GM21529 (cell line): ENCODE measurements around the gene CFAP74.

Experiments used
- ATAC-seq: cut with Tn5 transposase; IDR thresholded peaks from one replicate; pipeline ENCODE4 v1.9.1; 2021; ENCODE audit not compliant: unreplicated experiment

Gene CFAP74

DNA sequence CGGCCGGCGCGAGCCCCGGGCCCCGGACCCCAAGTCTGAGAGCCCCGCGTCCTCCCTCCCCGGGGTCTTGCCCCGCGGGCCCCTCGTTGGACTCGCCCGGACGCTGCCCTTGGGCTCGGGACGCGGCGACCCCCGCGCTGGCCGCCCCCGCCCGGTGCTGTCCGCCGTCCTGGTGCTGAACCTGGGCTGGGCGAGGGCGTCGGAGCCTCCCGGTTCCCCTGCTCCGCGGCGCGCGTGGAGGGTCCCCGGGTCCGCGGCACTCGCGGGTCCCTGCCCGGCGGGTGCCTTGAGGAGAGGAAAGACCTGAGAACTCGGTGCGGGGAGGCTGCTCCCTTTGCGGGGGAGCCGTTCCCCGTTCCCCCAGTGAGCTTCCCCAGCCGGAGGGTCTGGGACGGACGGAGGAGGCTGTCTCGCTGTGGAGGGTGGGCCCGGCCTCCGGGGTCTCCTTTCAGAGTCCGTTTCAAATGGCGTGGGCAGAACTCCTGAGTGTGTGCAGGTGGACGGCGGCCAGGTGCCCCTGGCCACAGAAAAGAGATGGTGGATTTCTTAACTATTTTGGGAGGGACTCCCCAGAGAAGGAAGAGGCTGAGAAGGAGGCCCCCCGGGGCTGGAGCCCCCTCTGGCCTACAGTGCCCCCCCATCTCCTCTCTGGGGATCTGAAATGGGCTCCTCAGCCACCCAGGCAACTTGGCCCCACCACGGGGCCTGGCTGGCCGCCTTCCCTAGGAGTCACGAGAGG is 16.2 kb upstream of the CFAP74 start:
- ATAC-seq = no peak

DNA sequence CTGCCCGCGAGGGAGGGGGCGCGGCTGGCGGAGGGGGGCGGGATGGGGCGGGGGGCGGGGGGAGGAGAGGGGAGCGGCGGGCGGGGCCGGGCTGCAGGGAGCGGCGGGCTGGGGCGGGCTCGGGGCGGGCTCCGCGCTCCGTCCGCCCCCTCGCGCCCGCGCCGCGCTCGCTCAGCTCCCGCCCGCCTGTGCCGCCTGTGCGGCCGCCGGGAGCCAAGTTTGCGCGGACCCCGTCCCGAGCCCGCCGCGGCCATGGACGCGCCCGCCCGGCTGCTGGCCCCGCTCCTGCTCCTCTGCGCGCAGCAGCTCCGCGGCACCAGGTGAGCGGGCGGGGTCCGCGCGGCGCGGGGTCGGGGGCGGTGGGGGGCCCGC is 15.6 kb upstream of the CFAP74 start, which contains the start of gene GABRD:
GABRD (plus strand) TSS at position 174 of the 372 bp plus-strand sequence; CDS start at position 253, 79 bp downstream.
- ATAC-seq = no peak

DNA sequence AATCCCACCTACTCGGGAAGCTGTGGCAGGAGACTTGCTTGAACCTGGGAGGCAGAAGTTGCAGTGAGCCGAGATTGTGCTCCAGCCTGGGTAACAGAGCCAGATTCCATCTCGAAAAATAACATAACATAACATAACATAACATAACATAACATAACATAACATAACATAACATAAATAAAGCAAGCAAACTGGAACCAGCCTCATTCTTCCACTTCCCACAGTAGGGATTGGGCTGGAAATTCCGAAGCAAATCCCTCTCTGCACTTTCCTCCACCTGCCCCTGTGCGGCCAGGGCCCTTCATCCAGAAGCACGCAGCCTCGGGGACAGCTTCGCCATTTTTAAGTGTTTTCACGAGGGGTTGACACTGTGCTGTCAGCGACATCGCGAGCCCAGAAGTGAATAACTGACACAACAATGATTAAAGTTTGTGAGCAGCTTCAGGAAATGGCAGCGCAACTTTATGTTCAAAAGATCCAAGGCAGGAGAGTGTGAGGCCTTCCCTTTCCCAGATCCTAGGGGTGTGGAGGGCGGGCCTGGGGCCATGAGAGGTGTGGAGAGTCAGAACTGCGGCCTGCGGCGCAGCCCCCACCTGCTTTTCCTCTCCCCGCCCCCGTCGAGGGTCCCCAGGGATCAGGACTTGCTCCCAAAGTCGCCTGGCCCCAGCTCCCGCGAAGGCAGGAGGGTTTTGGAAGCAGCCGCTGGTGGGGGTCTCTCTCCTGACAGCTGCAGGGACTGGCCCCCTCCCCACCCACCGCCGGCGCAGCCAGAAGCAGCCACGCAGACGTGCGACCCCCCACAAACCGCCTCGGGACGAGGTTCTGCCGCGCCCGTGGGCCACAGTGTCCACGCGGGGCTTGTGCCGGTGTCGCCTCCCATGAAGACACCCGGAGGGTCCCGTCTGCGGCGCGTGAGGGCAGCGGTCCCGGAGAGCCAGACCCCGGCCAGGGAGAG is 14.9 kb upstream of the CFAP74 start:
- no peak for ATAC-seq

DNA sequence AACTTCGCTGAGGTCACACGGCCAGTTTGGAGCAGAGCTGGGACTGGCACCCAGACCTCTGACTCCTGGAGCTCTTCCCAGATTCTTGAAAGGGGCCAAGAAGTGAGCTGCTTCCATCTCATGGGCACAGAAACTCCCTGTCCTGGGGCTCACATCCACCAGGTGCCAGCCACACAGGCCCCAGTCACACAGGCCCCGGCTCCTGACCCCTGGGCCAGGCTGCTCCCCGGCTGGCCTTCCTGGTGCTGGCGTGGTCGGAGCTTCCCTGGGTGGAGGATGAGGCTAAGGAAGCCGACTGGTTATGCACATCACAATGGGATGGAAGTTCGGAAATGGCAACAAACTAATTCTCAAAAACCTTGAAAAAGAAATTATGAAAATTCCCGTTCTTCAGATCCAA is 12.5 kb upstream of the CFAP74 start:
- no peak for ATAC-seq

DNA sequence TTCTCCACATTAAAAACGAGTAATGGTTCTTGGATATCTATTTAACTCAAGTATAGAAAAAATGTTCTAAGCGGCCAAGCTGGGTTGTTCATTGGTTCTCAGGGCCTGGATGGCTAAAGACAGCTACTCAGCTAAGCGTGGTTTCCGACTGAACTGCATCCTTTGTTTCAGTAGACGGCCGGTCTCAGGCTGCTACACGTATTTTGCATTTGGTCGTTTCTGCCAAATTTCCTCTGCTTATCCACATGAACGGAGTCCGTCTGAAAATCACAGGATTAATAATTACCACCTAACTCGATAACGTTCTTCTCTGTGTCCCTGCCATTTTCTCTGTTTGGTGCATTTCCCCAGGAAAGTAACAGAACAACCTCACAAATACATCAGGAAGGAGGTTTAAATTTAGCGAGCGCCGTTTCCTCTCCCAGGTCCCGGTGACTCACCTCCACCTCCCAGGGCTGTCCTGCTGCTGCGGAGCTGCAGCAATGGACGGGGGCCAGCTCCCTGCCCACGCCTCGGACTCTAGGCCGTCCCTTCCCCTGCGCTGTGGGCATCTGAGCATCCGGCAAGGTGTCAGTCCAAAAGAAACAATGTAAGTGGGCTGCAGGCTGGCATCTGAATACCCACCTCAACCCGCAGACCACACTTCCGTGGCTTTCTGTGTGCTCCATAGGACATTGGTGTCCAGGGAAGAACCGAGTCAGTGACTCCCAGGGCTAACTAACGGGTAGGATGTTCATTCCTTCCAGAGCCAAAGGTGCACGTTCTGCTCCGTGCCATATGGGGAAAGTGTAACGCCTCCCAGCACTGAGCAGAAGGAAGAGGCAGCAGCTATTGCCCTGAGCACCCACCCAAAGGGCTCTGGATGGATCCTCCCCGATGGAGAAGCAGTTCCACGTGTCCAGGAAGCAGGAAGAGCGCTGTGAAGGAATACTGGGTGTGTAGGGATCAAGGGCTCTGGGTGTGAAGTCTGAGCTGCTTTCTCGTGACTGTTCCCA is 11.5 kb upstream of the CFAP74 start:
- ATAC-seq = no peak

DNA sequence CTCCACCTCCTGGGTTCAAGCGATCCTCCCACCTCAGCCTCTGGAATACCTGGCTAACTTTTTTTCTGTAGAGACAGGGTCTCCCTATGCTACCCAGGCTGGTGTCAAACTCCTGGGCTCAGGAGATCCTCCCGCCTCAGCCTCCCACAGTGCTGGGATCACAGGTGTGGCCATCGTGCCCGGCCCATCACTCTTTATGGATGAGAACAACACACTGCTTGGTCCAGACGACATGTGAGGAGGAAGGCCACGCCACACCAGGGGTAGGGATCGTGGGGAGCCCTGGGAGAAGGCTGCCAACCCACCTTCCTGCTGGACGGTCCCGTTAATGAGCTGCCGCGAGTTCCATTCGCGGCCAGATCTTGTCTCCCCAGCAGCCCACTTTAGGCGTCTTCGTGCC is 10.6 kb upstream of the CFAP74 start:
- no peak for ATAC-seq

DNA sequence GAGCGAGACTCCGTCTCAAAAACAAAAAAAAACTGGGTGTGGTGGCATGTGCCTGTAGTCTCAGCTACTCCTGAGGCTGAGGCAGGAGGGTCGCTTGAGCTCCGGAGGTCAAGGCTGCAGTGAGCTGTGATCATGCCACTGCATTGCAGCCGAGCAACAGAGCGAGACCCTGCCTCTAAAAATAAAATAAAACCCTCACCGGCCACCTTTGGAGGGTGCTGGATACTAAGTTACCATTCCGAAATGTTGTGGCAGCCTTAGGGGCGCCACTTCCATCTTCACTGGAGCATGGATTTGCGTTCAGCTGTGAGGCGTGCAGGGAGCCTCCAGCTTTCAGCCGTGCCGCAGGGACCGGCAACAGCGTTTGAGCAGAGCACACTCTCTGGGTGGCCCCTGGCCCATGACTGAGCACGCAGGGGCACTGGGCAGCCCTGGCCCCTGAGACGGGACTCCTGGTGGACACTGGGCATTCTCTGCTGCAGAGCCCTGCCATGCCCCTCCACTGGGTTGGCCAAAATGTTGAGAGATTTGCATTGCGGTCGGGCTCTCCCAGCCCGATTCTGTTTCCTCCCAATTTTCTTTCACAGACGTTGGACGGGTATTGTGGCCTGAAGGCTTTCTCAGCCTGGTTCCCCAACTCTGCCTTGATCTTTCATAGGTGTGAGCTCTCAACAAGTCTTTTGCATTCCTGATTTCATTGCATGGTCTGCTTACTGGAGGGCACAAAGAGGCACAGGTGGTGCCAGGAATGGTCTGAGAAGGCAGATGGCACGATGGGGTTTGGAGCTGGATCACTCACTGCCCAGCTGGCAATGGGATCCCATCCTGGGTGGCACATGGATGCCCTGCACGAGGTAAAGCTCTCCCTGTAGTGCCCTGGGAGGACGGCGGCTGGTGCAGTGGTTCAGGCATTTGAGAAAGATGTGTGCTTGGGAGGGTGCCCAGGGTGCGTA is 5.8 kb upstream of the CFAP74 start:
- ATAC-seq = no peak

DNA sequence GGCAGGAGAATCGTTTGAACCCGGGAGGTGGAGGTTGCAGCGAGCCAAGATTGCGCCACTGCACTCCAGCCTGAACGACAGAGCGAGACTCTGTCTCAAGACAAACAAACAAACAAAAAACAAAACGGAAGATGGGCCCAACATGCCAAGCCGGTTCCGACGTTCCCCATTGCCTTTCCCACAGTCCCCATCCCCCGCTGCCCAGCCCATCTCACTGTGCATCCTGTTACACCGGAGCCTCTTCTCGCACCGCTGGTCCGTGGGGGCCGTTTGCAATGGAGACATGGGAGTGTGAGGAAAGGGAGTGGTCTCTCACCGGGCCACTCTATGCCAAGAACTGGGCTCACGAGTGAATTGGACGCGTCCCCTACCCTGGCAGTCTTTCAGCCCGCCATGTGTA is 1.3 kb upstream of the CFAP74 start:
- no peak for ATAC-seq

DNA sequence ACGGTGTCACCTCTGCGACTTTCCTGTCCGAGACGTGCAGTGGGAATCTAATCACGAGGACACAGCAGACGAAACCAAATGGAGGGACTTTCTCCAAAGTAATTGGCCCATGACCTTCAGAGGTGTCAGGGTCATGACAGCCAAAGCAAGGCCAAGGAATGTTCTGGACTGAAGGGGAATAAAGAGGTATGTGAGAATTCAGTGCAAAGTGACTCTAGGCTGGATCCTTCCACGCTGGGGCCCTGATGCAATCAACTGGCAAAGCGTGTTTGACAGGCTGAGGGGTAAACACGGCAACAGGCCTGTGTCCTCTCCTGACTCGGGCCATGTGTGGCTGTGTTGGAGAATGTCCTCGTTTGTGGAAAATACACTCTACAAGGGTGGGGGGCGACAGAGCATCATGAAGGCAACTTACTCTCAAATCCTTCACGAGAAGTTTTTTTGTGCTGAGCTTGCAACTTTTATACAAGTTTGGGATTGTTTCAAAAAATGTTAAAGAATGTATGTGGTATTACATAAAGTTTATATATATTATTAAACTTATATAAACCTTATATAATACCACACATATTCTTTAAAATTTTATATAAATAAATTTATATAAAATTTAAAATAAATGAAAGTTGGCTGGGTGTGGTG is 1.7 kb downstream of the CFAP74 start:
- ATAC-seq = no peak

DNA sequence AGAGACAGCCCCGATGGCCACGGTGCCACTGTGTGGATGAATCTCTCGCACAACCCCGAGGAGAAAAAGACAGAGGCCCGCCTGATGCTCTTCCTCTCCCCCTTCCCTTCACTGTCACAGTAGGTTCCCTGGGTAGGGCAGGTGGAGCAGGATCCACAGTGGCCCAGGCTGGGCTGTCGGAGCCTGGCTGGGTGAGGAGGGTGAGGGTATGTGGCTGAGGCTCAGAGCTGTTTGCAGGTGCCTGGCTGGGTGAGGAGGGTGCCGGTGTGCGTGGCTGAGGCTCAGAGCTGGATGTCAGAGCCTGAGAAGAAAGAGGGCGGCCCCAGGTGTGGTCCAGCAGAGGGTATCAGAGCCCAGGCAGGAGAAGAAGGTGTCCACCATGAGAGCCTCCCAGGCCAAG is 2.7 kb downstream of the CFAP74 start:
- ATAC-seq = no peak

DNA sequence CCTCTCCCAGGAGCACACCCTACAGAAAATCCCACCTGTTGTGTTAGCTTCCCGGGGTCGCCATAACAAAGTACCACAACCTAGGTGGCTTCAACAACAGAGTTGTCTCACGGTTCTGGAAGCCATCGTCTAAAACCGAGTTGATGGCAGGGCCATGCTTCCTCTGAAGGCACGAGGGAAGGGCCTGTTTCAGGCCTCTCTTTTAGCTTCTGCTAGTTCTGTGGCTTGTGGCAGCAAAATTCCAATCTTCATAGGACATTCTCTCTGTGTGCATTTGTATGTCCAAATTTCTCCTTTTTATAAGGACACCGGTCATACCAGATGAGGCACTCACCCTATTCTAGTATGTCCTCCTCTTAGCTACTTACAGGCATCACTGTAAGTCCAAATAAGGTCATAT is 3.2 kb downstream of the CFAP74 start:
- no peak for ATAC-seq

DNA sequence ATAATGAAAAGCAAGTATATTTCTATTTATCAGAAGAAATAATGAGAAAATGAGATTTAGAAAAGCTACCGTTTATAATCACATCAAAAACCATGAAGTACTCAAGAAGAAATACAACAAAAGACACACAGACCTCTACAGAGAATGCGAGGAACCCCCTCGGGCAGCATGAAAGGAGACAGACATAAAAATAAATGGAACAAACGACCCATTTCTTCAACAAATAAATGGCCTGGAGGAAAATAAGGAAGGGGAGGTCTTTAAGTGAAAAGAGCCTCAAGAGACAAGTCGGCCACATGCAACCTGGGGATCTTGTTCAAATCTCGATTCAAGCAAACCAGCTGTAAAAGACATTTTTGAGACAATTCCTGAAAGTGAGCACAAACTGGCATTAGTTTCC is 6.0 kb downstream of the CFAP74 start:
- no peak for ATAC-seq

DNA sequence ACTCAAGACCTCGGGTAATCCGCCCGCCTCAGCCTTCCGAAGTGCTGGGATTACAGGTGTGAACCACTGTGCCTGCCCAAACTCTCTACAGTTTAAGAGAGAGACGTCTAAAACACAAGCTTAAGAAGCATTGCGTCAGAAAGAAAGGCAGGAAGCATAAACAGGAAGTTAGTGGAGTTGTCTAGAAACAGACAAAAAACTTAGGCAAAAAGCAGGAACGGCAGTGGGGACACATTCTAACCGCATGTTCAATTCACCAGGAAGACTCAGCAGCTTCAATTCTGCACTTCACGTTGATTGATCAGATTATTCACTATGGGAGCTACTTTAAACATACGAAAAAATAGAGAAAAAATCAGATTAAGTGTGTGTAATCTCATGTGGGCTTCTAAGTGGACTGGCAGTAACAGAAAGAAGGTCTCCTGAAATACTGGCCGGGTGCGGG is 7.4 kb downstream of the CFAP74 start:
- no peak for ATAC-seq

DNA sequence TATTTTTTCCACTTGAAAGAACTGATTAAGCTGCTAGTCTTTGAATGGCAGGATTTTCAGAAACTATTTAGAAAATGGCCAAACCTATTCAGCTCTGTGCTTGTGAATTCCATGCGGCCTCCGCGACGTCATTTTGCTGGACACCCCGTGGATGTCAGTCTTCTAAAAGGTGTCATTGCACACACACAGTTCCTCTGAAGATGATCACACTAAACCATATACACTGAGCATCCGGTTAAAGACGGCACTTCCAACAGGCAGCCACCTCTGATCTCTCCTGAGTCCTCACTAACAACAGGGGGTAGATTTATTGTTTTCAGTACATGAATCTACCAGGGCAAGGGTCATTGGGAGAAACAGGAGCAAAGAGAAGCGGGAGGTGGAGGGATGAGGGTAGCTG is 9.1 kb downstream of the CFAP74 start:
- no peak for ATAC-seq

DNA sequence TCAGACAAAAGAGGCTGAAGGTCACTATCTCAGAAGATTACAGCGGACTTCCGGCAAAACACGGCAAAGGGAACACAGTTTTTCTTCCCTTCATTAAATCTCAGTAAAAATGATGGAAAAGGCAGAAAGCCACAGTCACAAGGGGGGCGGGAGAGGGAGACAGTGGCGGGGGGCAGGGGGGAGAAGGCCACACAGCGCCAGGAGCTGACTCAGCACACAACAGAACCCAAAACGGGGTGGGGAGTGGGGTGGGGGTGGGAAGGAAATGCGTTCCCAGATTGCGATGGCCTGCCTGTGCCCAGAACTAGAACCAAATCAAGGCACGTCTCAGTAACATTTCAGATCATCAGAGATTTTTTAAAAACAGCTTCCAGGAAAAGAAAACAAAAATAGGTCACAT is 13.4 kb downstream of the CFAP74 start:
- no peak for ATAC-seq

DNA sequence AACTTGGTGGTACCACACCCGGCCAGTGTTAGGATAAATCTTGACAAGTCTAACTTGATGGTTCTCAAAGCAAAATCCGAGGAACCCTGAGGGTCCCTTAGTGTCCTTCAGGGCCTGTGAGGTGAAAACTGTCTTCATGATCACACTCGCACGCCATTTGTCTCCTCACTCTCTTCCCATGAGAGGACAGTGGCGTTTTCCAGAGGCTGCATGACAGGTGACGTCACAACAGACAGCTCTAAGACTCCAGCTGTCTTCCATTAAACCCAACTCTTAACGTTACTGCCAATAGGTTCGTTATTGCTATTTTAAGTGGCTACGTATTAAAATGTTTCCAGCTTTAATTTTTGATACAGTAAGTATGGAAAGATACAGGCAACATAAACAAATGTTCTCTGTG is 13.8 kb downstream of the CFAP74 start:
- no peak for ATAC-seq

DNA sequence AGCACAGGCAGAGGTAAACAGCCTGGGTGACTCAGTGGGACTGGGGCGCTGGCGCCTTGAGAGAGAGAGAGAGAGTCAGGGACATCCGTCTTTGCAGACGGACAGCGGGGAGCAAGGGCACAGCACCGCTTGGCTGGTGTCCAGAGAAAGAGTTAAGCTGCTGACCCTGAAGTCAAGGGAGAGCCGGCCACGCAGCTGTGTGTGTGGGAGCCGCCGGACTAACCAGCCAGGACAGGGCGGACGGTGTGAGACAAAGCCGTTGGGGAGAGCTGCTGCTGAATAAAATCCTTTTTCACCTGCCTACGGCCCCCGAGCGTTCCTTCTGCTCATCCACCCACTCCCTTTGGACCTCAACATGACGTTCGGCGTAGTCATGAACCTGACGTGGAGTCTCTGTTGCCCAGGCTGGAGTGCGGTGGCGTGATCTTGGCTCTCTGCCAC is 14.5 kb downstream of the CFAP74 start:
- no peak for ATAC-seq

DNA sequence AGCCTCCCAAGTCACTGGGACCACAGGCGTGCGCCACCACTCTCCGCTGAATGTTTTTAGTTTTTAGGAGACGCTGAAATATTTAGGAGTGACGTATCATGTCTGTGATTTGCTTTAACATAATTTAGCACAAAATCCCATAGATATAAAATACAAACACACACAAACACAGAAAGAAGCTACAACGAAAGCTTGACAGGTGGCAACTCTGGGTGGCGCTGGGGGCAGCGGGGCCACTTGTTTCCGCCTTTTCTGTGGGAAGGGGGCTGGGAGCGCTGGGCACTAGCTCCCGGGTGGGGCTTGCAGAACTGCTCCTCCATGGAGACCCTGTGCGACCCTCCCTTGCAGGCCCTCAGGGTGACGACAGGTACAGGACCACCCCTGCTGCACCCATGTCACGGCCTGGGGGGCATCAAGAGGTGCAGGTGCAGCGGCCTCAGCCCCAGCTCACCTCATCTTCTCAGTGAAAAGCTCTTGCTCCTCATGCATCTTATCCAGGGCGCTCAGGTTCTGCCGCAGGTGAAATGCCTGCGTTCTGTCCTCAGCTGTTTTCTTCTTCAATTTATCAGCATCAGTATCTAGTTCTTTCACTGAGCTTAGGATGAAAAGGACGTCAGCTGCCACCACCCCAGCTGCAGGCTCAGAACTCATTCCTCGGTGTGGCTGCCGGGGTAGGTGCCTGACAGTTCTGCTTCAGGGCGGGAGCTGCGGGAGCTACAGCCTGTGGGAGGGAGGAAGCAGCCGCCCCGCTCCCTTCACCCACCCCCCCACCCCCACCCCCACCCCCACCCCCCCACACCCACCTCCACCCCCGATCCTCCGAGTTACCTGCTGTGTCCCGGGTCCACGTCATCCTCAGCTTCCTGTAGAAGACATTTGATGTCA is 15.3 kb downstream of the CFAP74 start:
- ATAC-seq = no peak
